CD14-positive monocyte (primary cell): ENCODE results near the gene CDKAL1. TPM values are rescaled to one million over a fixed set of nuclear protein-coding genes. Genes with fewer than 3 reads are reported as not detected.

ENCODE experiments used
- DNase-seq, 3 donors: peaks; one replicate each; pipeline ENCODE4 v3.0.0-alpha.2; 2011 to 2022
- H2AFZ ChIP-seq: 2 replicates; pipeline ENCODE4 v1.6.0; 2012; ENCODE audit warnings: mild to moderate bottlenecking, low read depth, low read length, inconsistent platforms; ENCODE audit not compliant: insufficient read depth, poor library complexity, severe bottlenecking
- H3K27ac ChIP-seq, 2 donors: 1 replicate in 1 of 2; 2 replicates in 1 of 2; pipeline ENCODE4 v1.5.1; 2012 to 2013; ENCODE audit warnings: low read length in 2 of 2, control low read depth in 1 of 2, inconsistent platforms in 1 of 2, low read depth in 1 of 2, mild to moderate bottlenecking in 1 of 2
- H3K27me3 ChIP-seq, 2 donors: one replicate each; pipeline versions ENCODE4 v1.6.0 to v1.6.1; 2011 to 2013; ENCODE audit warnings: low read length in 2 of 2; ENCODE audit not compliant: control insufficient read depth in 2 of 2, insufficient read depth in 2 of 2
- H3K36me3 ChIP-seq, 2 donors: replicated peaks in 1 of 2; 1 replicate in 1 of 2; 2 replicates in 1 of 2; pipeline versions ENCODE4 v1.5.1 to v1.6.1; 2012 to 2013; ENCODE audit warnings: low read length in 2 of 2, control low read depth in 1 of 2, inconsistent platforms in 1 of 2, mild to moderate bottlenecking in 1 of 2; ENCODE audit not compliant: insufficient read depth in 2 of 2, control insufficient read depth in 1 of 2
- H3K4me1 ChIP-seq, 2 donors: 1 replicate in 1 of 2; 2 replicates in 1 of 2; pipeline versions ENCODE4 v1.5.1 to v1.6.1; 2012 to 2013; ENCODE audit warnings: low read length in 2 of 2, control low read depth in 1 of 2, inconsistent platforms in 1 of 2, mild to moderate bottlenecking in 1 of 2, moderate library complexity in 1 of 2; ENCODE audit not compliant: insufficient read depth in 2 of 2, control insufficient read depth in 1 of 2
- H3K4me2 ChIP-seq: replicated peaks from 2 replicates; pipeline ENCODE3; 2012; ENCODE audit warnings: low read length, moderate library complexity, mild to moderate bottlenecking; ENCODE audit not compliant: poor library complexity, severe bottlenecking; ENCODE audit errors: extremely low read depth
- H3K4me3 ChIP-seq, 3 experiments: fragments of 200-600 bp in 1 of 3; sonication (generic) in 1 of 3; replicated peaks in 1 of 3; 1 replicate in 2 of 3; 2 replicates in 1 of 3; pipeline ENCODE4 v1.5.1; 2011 to 2013; ENCODE audit warnings: low read length in 3 of 3, mild to moderate bottlenecking in 3 of 3, control low read depth in 2 of 3, low read depth in 2 of 3, inconsistent platforms in 1 of 3, moderate library complexity in 1 of 3
- H3K79me2 ChIP-seq: 2 replicates; pipeline ENCODE4 v1.6.0; 2012; ENCODE audit warnings: mild to moderate bottlenecking, control low read depth, inconsistent platforms, low read length, moderate library complexity; ENCODE audit not compliant: insufficient read depth
- H3K9ac ChIP-seq: 2 replicates; pipeline ENCODE4 v1.6.0; 2017; ENCODE audit warnings: low read length, mild to moderate bottlenecking; ENCODE audit not compliant: insufficient read depth, poor library complexity, severe bottlenecking
- H3K9me3 ChIP-seq, 2 donors: replicated peaks in 1 of 2; 1 replicate in 1 of 2; 2 replicates in 1 of 2; pipeline versions ENCODE4 v1.5.1 to v1.6.1; 2012 to 2013; ENCODE audit warnings: low read length in 2 of 2, control low read depth in 1 of 2; ENCODE audit not compliant: control insufficient read depth in 1 of 2, insufficient read depth in 1 of 2
- H4K20me1 ChIP-seq: 2 replicates; pipeline ENCODE4 v1.6.0; 2012; ENCODE audit warnings: mild to moderate bottlenecking, low read length, control low read depth, moderate library complexity; ENCODE audit not compliant: insufficient read depth
- H3K27ac Mint-ChIP-seq, 7 donors: one replicate each; pipeline ENCODE4 v1.8.0; 2020; ENCODE audit warnings: mild to moderate bottlenecking in 7 of 7, mixed read lengths in 7 of 7, moderate library complexity in 6 of 7, inconsistent platforms in 2 of 7
- H3K27me3 Mint-ChIP-seq, 3 donors: one replicate each; pipeline ENCODE4 v1.8.0; 2021 to 2022; ENCODE audit warnings: low read depth in 3 of 3, mild to moderate bottlenecking in 3 of 3, mixed read lengths in 3 of 3, moderate library complexity in 3 of 3, inconsistent platforms in 1 of 3
- H3K36me3 Mint-ChIP-seq, 2 donors: one replicate each; pipeline ENCODE4 v1.8.0; 2020; ENCODE audit warnings: mixed read lengths in 2 of 2, inconsistent platforms in 1 of 2, mild to moderate bottlenecking in 1 of 2
- H3K4me1 Mint-ChIP-seq: one replicate; pipeline ENCODE4 v1.8.0; 2020; ENCODE audit warnings: mild to moderate bottlenecking, mixed read lengths
- H3K4me3 Mint-ChIP-seq, 2 donors: one replicate each; pipeline ENCODE4 v1.8.0; 2020; ENCODE audit warnings: mild to moderate bottlenecking in 2 of 2, mixed read lengths in 2 of 2, moderate library complexity in 1 of 2
- H3K9me3 Mint-ChIP-seq, 7 donors: one replicate each; pipeline ENCODE4 v1.8.0; 2020 to 2022; ENCODE audit warnings: mixed read lengths in 7 of 7, mild to moderate bottlenecking in 6 of 7, moderate library complexity in 6 of 7, inconsistent platforms in 2 of 7
- CTCF ChIP-seq: fragments of 200-600 bp; IDR thresholded peaks from one replicate; pipeline ENCODE4 v1.8.0; 2022; ENCODE audit warnings: antibody characterized with exemption, mild to moderate bottlenecking
- WGBS: methylation state at CpG from one replicate; pipeline ENCODE4 v1.1.5; 2013; ENCODE audit warnings: missing lambda C conversion rate; ENCODE audit not compliant: insufficient coverage; 5-methylcytosine and 5-hydroxymethylcytosine counted together
- intact Hi-C, 2 donors: fragments of 100-400 bp; cut with micrococcal nuclease; formaldehyde crosslinking; loops; one replicate each; pipeline versions ENCODE4 v1.15.0 to v1.15.1; 2023
- polyA plus RNA-seq, 3 donors: library from polyadenylated mRNA; depleted of rRNA in 1 of 3; unstranded in 2 of 3; stranded (reverse) in 1 of 3; fragments of 300-500 nt in 2 of 3; fragments of >200 nt in 1 of 3; fragmentation: Illumina TruSeq in 2 of 3; gene quantifications; 1 replicate in 2 of 3; 2 replicates in 1 of 3; pipeline ENCODE4 v1.2.3, GENCODE V29; 2012 to 2021

Gene CDKAL1
- polyA plus RNA-seq, 3 donors, result 3.2 to 12.4 (median 8.3) TPM

GRCh38 chr6:20565342-20565741, 31.1 kb downstream of the CDKAL1 start:
- no peaks in the 10 kb centered on the region for H3K4me1 ChIP-seq
- H3K36me3 ChIP-seq, result no peaks in the 10 kb centered on the region
- H3K27me3 ChIP-seq, result no peaks in the 10 kb centered on the region
- intact Hi-C loops, result loop anchor here in 1 of 2 donors (5.0 kb wide), 1 partner anchor 1022 kb away; no protein-coding TSS in a partner anchor
- TF ChIP-seq CTCF, result no peak
- no peaks in the 10 kb centered on the region for H3K79me2 ChIP-seq
- peaks cover 0 to 4% (median 0%) of the 10 kb centered on the region in 7 donors for H3K9me3 Mint-ChIP-seq
- H3K9me3 ChIP-seq, result no peaks in the 10 kb centered on the region
- H3K36me3 Mint-ChIP-seq, result peaks cover 5 to 16% of the 10 kb centered on the region in 2 donors
- H3K27ac Mint-ChIP-seq, result peak overlapping the region in 1 of 7 donors; percentile 20
- H3K4me1 Mint-ChIP-seq, result no peaks in the 10 kb centered on the region
- no peak overlapping the region for H3K9ac ChIP-seq
- H3K4me3 ChIP-seq, result no peak overlapping the region
- H3K4me2 ChIP-seq, result no peak overlapping the region
- no peaks in the 10 kb centered on the region for H3K27me3 Mint-ChIP-seq
- no peak for DNase-seq
- H3K4me3 Mint-ChIP-seq, result no peak overlapping the region
- H4K20me1 ChIP-seq, result no peaks in the 10 kb centered on the region
- WGBS, result no CpG with 5 or more reads among the region's 2 CpGs
- H3K27ac ChIP-seq, result no peak overlapping the region
- no peak overlapping the region for H2AFZ ChIP-seq

GRCh38 chr6:20566109-20566508, 31.9 kb downstream of the CDKAL1 start:
- no CpG with 5 or more reads among the region's 3 CpGs for WGBS
- H3K36me3 Mint-ChIP-seq, result peaks cover 5 to 16% of the 10 kb centered on the region in 2 donors
- intact Hi-C loops, result loop anchor here in 1 of 2 donors (5.0 kb wide), 1 partner anchor 1021 kb away; no protein-coding TSS in a partner anchor
- Histone ChIP-seq H3K36me3 (no peaks in the 10 kb centered on the region), H3K4me1 (no peaks in the 10 kb centered on the region), H3K27ac (no peak overlapping the region), H2AFZ (no peak overlapping the region), H3K27me3 (no peaks in the 10 kb centered on the region), H3K79me2 (no peaks in the 10 kb centered on the region), H3K9me3 (no peaks in the 10 kb centered on the region), H3K9ac (no peak overlapping the region), H3K4me3 (no peak overlapping the region), H3K4me2 (no peak overlapping the region), H4K20me1 (no peaks in the 10 kb centered on the region)
- no peak for DNase-seq
- H3K27ac Mint-ChIP-seq, result no peak overlapping the region
- no peak overlapping the region for H3K4me3 Mint-ChIP-seq
- H3K9me3 Mint-ChIP-seq, result peaks cover 0 to 4% (median 0%) of the 10 kb centered on the region in 7 donors
- H3K4me1 Mint-ChIP-seq, result peaks cover under 1% of the 10 kb centered on the region
- no peak for TF ChIP-seq CTCF
- H3K27me3 Mint-ChIP-seq, result no peaks in the 10 kb centered on the region
